Stimulated activated CD4-positive, alpha-beta T cell treated with anti-CD3 and anti-CD28 coated beads, Interleukin-2, amount 100 ng/mL, for 24 hours (primary cell): ENCODE results near the gene LIME1.
A peak's percentile ranks its signal among the peaks of the same experiment; 100 is the strongest.

ENCODE experiments used
- DNase-seq, 2 donors: peaks; one replicate each; pipeline ENCODE4 v3.0.0-alpha.2; 2020

LIME1 gene

DNA sequence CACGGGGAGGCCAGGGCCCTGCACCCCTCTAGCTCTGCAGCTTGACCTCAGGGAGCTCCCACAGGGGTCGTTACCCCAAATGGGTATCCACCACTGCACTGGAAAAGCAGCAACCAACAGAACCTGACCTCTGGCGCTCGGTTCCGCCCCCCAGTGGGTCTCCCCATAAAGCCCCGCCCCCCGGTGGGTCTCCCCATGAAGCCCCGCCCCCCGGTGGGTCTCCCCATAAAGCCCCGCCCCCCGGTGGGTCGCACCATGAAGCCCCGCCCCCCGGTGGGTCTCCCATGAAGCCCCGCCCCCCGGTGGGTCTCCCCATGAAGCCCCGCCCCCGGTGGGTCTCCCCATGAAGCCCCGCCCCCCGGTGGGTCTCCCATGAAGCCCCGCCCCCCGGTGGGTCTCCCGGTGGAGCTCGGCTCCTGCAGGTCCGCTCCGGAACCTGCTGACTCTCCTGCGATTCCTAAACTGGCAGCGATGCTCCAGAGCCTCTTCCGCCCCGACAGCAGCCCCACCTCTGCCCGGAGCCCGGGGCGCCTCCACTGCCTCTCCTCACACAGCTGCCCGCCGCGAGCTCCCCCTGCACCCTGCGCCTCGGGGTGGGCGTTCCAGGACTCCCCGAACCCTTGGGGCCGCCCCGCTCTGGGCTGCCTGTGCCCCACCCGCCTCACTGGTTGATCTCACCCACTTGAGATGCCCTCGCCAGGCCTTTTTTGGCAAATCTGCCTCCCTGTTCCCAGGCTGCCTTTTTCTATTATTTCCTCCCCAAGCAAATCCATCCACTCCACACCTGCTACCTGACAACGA, 15.2 kb downstream of the LIME1 start:
- DNase-seq = peak in 1 of 2 donors; percentile 35

DNA sequence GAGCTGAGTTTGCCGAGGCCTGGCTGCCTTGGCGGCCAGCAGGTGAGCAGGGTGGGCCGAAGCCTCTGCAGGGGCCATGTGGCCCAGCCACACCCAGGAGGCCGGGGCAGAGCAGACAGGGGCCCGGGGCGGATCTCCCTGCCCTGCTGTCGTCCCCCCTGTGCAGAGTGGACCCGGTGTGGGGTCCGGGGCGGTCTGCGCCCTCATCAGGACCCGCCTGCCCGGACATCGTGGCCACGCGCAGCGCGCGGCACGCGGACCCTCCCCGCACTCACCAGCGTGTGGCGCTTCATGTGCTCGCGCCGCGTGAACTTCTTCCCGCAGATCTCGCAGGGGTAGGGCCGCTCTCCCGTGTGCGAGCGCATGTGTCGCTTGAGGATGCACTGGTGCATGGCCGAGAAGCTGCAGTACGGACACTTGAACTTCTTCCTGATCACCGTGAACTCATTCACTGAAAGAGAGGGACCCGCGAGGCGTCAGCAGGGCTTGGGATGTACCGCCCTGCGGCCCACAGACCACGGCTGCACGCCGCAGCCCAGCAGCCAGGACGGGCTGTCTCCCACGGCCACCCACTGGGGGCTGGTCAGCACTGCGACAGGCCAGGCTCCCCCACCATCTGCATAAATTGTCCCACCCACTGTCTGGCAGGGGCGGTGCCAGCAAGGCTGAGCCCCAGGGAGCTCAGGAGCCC, 16.1 kb downstream of the LIME1 start:
- no peak for DNase-seq

DNA sequence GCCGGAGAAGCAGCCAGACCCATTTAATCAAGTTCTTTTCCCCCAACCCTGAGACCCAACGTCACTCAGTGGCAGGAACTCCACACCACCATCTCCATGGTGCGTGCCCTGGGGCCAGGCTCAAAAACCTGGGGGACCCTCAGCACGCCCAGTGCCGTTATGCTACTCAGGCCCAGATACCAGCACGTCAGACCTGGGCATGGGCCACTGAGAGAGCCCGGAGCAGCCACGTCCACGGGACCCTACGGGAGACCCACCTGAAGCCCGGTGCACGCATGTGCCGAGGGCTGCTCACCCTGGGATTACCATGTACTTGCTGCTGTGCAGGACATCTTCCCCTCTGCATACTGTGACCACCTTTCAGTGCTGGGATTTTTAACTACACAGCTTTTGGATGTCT, 16.9 kb downstream of the LIME1 start:
- no peak for DNase-seq

DNA sequence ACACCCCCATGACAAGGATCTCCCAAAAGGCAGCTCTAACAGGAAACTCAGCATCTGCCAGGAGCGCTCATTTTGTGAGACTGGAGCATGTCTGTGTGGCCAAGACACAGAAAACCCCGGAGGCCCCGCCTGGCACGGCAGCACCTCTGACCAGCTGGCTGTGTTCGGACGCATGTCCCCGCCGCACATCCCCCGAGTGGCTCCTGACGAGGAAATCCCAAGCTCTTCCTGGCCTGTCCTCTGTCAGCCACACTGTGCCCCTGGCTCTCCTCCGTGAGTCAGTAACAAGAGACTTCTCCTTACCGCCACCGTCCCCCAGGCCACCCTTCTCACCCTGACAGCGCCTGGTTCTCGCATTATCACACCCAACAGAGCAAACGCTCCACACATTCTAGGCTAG, 17.5 kb downstream of the LIME1 start:
- no peak for DNase-seq

- no peak for DNase-seq
These were observed 19.6 kb downstream of the LIME1 start for GRCh38 chr20:63755933-63756647.

DNA sequence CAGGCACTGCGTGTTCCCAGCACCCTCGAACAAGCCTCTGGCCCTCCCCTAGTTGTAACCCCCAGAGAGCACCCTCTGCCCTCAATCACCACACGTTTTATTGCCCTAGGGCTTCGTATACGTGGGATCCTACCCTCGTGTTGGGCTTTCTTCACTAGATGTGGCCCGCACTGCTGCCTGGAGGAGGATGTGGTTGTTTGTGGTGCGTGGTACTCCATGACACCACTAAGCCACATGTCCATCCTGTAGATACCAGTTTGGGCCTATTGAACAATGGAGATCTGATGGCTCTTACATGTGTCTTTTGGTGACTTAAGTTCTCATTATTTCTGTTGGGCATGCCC, 20.2 kb downstream of the LIME1 start:
- no peak for DNase-seq

GRCh38 chr20:63758152-63758551, 21.7 kb downstream of the LIME1 start:
- no peak for DNase-seq

DNA sequence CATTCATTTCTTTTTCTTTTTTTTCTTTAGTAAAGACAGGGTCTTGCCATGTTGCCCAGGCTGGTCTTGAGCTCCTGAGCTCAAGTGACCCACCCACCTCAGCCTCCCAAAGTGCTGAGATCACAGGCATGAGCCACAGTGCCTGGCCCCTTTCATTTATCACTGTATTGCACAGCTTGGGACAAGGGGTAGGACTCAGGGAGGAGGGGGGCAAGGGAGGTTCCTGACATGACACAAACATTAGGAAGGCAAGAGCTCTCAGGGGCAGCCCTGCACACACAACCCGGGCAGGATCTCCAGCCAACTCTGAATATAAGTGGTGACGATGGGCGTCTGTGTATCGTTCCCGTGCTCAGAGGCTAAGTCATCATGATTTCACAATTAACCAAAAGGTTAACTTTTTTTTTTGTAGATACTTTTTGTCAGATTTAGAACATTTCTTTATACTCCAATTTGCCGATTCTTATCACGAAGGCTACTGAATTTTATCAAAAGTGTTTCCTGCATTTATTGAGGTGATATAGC, 23.0 kb downstream of the LIME1 start:
- DNase-seq = no peak

DNA sequence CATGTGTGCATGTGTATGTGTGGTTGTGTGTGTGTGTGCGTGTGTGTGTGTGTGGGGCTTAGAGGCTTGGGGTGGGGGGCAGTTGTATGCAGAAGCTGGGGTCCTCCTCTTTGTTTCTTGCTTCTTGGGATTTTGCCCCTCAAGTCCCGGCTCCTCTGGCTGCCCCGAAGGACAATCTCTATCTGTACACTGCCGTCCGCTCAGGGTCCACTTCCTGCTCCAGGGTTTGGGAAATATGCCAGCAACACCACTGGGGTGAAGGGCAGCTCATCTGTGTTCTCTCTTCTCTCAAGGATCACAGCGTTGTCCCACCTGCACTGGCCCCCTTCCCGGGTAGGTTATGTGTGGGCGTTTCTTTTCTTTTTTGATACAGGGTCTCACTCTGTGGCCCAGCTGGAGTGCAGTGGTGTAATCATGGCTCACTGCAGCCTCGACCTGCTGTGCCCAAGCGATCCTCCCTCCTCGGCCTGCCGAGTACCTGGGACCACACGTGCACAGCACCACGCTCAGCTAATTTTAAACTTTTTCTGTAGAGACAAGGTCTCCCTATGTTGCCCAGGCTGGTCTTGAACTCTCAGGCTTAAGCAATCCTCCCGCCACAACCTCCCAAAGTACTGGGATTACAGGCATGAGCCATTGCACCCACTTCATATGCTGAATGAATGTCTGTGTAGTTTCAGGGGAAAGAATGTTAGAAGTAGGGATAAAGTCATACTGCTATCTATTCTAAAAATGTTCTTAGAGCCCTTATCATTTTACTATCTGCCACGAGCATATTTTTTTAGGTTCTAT, 28.8 kb downstream of the LIME1 start:
- DNase-seq = no peak

DNA sequence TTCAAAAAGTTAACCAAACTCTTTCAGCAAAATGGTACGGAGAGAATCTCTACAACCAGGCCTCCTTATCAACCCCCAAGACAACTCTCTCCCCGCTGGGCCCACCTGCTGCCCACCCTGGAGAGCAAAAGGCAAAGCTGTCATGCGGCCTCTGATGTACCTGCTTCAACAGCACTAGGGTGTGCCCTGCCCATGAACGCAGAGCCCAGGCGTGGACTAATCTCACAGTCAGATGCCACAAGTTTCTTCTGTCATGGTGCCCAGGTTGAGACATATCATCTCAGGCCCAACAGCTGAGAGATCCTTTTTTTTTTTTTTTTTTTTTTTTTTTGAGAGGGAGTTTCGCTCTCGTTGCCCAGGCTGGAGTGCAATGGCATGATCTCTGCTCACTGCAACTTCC, 29.4 kb downstream of the LIME1 start:
- DNase-seq = no peak

- no peak for DNase-seq
These were observed 30.4 kb downstream of the LIME1 start for GRCh38 chr20:63766695-63767426.

DNA sequence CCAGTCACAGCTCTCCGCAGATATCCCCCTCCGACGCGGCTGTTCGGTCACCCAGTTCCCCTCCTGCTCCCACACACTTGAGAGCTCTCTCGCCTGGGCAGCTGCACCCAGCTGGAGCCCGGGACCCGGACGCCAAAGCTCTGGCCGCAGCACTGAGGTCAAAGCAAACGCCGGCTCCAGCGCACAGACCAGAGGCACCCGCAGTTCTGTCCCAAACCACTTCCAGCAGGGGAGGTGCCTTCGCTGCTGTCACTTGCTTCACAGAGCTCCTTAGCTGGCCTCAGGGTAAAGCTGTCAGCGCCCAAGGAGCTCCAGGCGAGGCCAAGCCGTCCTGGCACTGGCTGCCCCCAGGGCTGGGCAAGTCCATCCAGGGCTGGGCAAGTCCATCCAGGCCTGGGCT, 31.0 kb downstream of the LIME1 start:
- DNase-seq = no peak

- no peak for DNase-seq
These were observed 31.4 kb downstream of the LIME1 start for GRCh38 chr20:63767886-63768285.

GRCh38 chr20:63768591-63769515, 32.4 kb downstream of the LIME1 start:
- DNase-seq = no peak

DNA sequence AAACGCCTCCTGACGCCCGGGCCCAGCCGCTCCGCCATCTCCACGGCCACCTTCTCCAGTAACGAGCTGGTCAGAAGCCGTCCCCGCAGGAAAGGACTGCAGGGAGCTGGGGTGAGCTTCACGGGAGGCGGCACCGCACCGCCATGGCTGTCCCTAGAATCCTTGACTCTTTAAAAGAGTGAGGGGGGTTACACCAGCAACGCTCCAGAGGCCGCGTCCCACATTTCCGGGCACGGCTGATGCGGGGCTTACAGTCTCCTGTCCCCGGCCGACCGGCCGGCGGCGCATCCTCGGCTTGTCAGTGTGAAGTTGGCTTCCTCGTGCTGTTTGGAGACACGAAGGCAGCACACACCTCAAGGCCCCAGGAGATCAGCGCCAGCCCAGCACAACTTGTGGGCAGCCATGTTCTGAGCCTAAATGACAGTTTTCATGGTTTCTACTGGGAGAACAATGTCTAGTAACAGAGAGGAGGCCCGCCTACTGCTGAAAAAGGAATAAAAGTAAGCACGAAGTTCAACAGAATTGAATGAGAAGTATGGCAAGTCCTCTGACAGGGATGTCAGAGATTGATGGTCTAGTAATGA, 33.5 kb downstream of the LIME1 start:
- no peak for DNase-seq

GRCh38 chr20:63771046-63771707, 34.7 kb downstream of the LIME1 start:
- no peak for DNase-seq

- DNase-seq = no peak
These were observed 36.5 kb downstream of the LIME1 start for GRCh38 chr20:63772781-63773518.

DNA sequence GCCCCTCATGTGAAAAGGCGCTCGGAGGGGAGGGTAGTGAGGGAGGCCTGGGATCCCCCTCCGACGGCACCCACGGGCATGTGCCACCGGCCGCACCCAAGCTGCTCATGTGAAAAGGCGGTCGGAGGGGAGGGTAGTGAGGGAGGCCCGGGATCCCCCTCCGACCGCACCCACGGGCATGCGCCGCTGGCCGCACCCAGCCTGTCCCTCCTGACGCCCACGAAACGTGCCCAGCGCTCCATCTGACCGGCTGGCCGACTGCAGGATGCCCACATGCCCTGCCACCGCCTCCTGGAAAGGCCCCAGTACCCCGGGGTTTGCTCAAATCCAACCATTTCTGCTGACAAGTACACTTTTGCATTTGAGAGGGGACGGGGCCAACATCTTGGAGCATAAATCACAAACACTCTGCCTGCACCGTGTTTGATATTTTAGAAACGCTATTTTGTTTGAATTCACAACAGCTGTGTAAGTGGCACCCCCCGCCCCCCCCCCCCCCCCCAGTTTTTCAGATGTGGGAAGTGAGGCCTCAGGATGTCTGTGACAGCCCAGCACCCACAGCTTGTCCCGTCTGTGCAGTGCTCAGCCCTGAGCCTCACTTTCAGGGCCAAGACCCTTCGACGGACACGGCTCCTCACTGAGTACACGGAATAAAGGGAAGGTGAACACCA, 37.2 kb downstream of the LIME1 start:
- no peak for DNase-seq

- DNase-seq = no peak
These were observed 37.8 kb downstream of the LIME1 start for GRCh38 chr20:63774306-63774705.
